HAP-1 (cell line): ENCODE data around the gene SPRED1.
"Not testable (repeated sequence)": the region's sequence is repeated elsewhere in the genome, so short reads cannot be mapped to it uniquely, and the experiment has no call there.

Experiments
- DNase-seq, 2 experiments: peaks; one replicate each; pipeline ENCODE4 v3.0.0-alpha.2; 2016 to 2020; ENCODE audit warnings: low spot score in 2 of 2
- H3K27me3 ChIP-seq: fragments of 250-450 bp; sonication (Bioruptor Pico); 2 replicates; pipeline ENCODE4 v1.5.1; 2020; ENCODE audit warnings: low read depth, mild to moderate bottlenecking, moderate library complexity
- H3K36me3 ChIP-seq: fragments of 250-450 bp; sonication (Bioruptor Pico); replicated peaks from 2 replicates; pipeline ENCODE4 v1.5.1; 2020; ENCODE audit warnings: mild to moderate bottlenecking
- H3K4me1 ChIP-seq: fragments of 250-450 bp; sonication (Bioruptor Pico); 2 replicates; pipeline ENCODE4 v1.5.1; 2020; ENCODE audit warnings: mild to moderate bottlenecking
- H3K4me3 ChIP-seq: fragments of 250-450 bp; sonication (Bioruptor Pico); 2 replicates; pipeline ENCODE4 v1.5.1; 2020; ENCODE audit warnings: mild to moderate bottlenecking, moderate library complexity
- H3K9me3 ChIP-seq: fragments of 250-450 bp; sonication (Bioruptor Pico); 2 replicates; pipeline ENCODE4 v1.5.1; 2020; ENCODE audit warnings: mild to moderate bottlenecking, moderate library complexity
- in situ Hi-C: fragments of 300-500 bp; cut with MboI; formaldehyde crosslinking; loops from 3 replicates; pipeline ENCODE4 v1.14.3; 2020; ENCODE audit warnings: low sequenced_read_pairs, inconsistent platforms, mixed read lengths

SPRED1 gene

GRCh38 chr15:38254051-38254883, 1.6 kb downstream of the SPRED1 start:
- Histone ChIP-seq H3K4me1 (peaks cover 15% of the 10 kb centered on the region), H3K4me3 (peak overlapping the region; percentile 68), H3K27me3 (no peaks in the 10 kb centered on the region), H3K9me3 (no peaks in the 10 kb centered on the region), H3K36me3 (no peaks in the 10 kb centered on the region)
- peak; percentile 77 to 82 for DNase-seq
- in situ Hi-C loops, result no loop called here

- Histone ChIP-seq H3K36me3 (no peaks in the 10 kb centered on the region), H3K9me3 (no peaks in the 10 kb centered on the region), H3K4me3 (no peak overlapping the region), H3K27me3 (no peaks in the 10 kb centered on the region), H3K4me1 (peaks cover 15% of the 10 kb centered on the region)
- in situ Hi-C loops, result no loop called here
- DNase-seq, result no peak
These were observed 3.1 kb downstream of the SPRED1 start for GRCh38 chr15:38255690-38256089.

GRCh38 chr15:38257676-38258075, 5.0 kb downstream of the SPRED1 start:
- no peak for DNase-seq

GRCh38 chr15:38259134-38259533, 6.5 kb downstream of the SPRED1 start:
- no peaks in the 10 kb centered on the region for H3K9me3 ChIP-seq
- H3K4me1 ChIP-seq, result peaks cover 15% of the 10 kb centered on the region
- no peak overlapping the region for H3K4me3 ChIP-seq
- H3K36me3 ChIP-seq, result no peaks in the 10 kb centered on the region
- no peaks in the 10 kb centered on the region for H3K27me3 ChIP-seq
- no peak for DNase-seq
- in situ Hi-C loops, result no loop called here

More at GRCh38 chr15:38257676-38258075, 5.0 kb downstream of the SPRED1 start:
- Histone ChIP-seq H3K4me1 (peaks cover 15% of the 10 kb centered on the region), H3K36me3 (no peaks in the 10 kb centered on the region), H3K27me3 (no peaks in the 10 kb centered on the region), H3K4me3 (no peak overlapping the region), H3K9me3 (no peaks in the 10 kb centered on the region)
- in situ Hi-C loops, result no loop called here

- peaks cover 8% of the 10 kb centered on the region for H3K4me1 ChIP-seq
- DNase-seq, result no peak
- in situ Hi-C loops, result no loop called here
These were observed 7.4 kb downstream of the SPRED1 start for GRCh38 chr15:38260077-38260476.

GRCh38 chr15:38263251-38263650, 10.6 kb downstream of the SPRED1 start:
- DNase-seq, result no peak
- no peaks in the 10 kb centered on the region for H3K4me1 ChIP-seq
- in situ Hi-C loops, result no loop called here
- no peaks in the 10 kb centered on the region for H3K27me3 ChIP-seq
- H3K9me3 ChIP-seq, result no peaks in the 10 kb centered on the region
- H3K4me3 ChIP-seq, result no peak overlapping the region
- H3K36me3 ChIP-seq, result no peaks in the 10 kb centered on the region

More at GRCh38 chr15:38260077-38260476, 7.4 kb downstream of the SPRED1 start:
- Histone ChIP-seq H3K9me3 (no peaks in the 10 kb centered on the region), H3K36me3 (no peaks in the 10 kb centered on the region), H3K27me3 (no peaks in the 10 kb centered on the region), H3K4me3 (no peak overlapping the region)

- in situ Hi-C loops, result no loop called here
- Histone ChIP-seq H3K4me3 (no peak overlapping the region), H3K9me3 (no peaks in the 10 kb centered on the region), H3K36me3 (no peaks in the 10 kb centered on the region), H3K27me3 (no peaks in the 10 kb centered on the region), H3K4me1 (no peaks in the 10 kb centered on the region)
- no peak for DNase-seq
These were observed 11.4 kb downstream of the SPRED1 start for GRCh38 chr15:38263996-38264395.

- Histone ChIP-seq H3K27me3 (no peaks in the 10 kb centered on the region), H3K36me3 (no peaks in the 10 kb centered on the region), H3K4me1 (no peaks in the 10 kb centered on the region), H3K4me3 (no peak overlapping the region), H3K9me3 (no peaks in the 10 kb centered on the region)
- DNase-seq, result no peak
- in situ Hi-C loops, result no loop called here
These were observed 13.8 kb downstream of the SPRED1 start for GRCh38 chr15:38266247-38266986.

- Histone ChIP-seq H3K27me3 (no peaks in the 10 kb centered on the region), H3K4me3 (no peak overlapping the region), H3K4me1 (no peaks in the 10 kb centered on the region), H3K9me3 (no peaks in the 10 kb centered on the region), H3K36me3 (no peaks in the 10 kb centered on the region)
- in situ Hi-C loops, result no loop called here
- no peak for DNase-seq
These were observed 14.9 kb downstream of the SPRED1 start for GRCh38 chr15:38267421-38268022.

GRCh38 chr15:38271144-38271543, 18.5 kb downstream of the SPRED1 start:
- no peak for DNase-seq
- no peaks in the 10 kb centered on the region for H3K9me3 ChIP-seq
- in situ Hi-C loops, result no loop called here

GRCh38 chr15:38271895-38272294, 19.3 kb downstream of the SPRED1 start:
- no peak for DNase-seq
- no peaks in the 10 kb centered on the region for H3K27me3 ChIP-seq
- H3K4me1 ChIP-seq, result no peaks in the 10 kb centered on the region
- H3K9me3 ChIP-seq, result no peaks in the 10 kb centered on the region
- H3K36me3 ChIP-seq, result no peaks in the 10 kb centered on the region
- no peak overlapping the region for H3K4me3 ChIP-seq
- in situ Hi-C loops, result no loop called here

More at GRCh38 chr15:38271144-38271543, 18.5 kb downstream of the SPRED1 start:
- Histone ChIP-seq H3K36me3 (no peaks in the 10 kb centered on the region), H3K27me3 (no peaks in the 10 kb centered on the region), H3K4me1 (no peaks in the 10 kb centered on the region), H3K4me3 (no peak overlapping the region)

GRCh38 chr15:38272431-38272830, 19.8 kb downstream of the SPRED1 start:
- DNase-seq, H3K9me3 ChIP-seq, H3K4me3 ChIP-seq, H3K4me1 ChIP-seq, H3K36me3 ChIP-seq, in situ Hi-C loops, H3K27me3 ChIP-seq: not testable (repeated sequence)

GRCh38 chr15:38274135-38274534, 21.5 kb downstream of the SPRED1 start:
- Histone ChIP-seq H3K36me3 (no peaks in the 10 kb centered on the region), H3K4me3 (no peak overlapping the region), H3K4me1 (no peaks in the 10 kb centered on the region), H3K27me3 (no peaks in the 10 kb centered on the region), H3K9me3 (no peaks in the 10 kb centered on the region)
- in situ Hi-C loops, result no loop called here
- no peak for DNase-seq

- no peak for DNase-seq
- no peaks in the 10 kb centered on the region for H3K36me3 ChIP-seq
- no peaks in the 10 kb centered on the region for H3K27me3 ChIP-seq
- H3K4me3 ChIP-seq, result no peak overlapping the region
- H3K4me1 ChIP-seq, result no peaks in the 10 kb centered on the region
- in situ Hi-C loops, result no loop called here
- no peaks in the 10 kb centered on the region for H3K9me3 ChIP-seq
These were observed 23.3 kb downstream of the SPRED1 start for GRCh38 chr15:38275959-38276358.
